ENCODE measurements around the gene CBLIF. TPM values are rescaled to one million over a fixed set of nuclear protein-coding genes. Genes with fewer than 3 reads are reported as not detected.
A peak's percentile ranks its signal among the peaks of the same experiment; 100 is the strongest.

Gene CBLIF
- total RNA-seq, 3 donors from 2014 or later: not detected

GRCh38 chr11:59807047-59807610 is 38.2 kb downstream of the CBLIF start:
- Histone ChIP-seq H3K4me3 (no peak overlapping the region), H3K36me3 (no peaks in the 10 kb centered on the region), H3K27ac (no peak overlapping the region), H3K27me3 (no peaks in the 10 kb centered on the region), H3K4me1 (no peaks in the 10 kb centered on the region), H3K9me3 (no peaks in the 10 kb centered on the region)
- intact Hi-C loops (cut with DNase I; ENCODE audit: low total_unique reads): no loop called here
- DNase-seq (ENCODE audit: low spot score in 2 of 2): no peak
- TF ChIP-seq, protein P1, sequence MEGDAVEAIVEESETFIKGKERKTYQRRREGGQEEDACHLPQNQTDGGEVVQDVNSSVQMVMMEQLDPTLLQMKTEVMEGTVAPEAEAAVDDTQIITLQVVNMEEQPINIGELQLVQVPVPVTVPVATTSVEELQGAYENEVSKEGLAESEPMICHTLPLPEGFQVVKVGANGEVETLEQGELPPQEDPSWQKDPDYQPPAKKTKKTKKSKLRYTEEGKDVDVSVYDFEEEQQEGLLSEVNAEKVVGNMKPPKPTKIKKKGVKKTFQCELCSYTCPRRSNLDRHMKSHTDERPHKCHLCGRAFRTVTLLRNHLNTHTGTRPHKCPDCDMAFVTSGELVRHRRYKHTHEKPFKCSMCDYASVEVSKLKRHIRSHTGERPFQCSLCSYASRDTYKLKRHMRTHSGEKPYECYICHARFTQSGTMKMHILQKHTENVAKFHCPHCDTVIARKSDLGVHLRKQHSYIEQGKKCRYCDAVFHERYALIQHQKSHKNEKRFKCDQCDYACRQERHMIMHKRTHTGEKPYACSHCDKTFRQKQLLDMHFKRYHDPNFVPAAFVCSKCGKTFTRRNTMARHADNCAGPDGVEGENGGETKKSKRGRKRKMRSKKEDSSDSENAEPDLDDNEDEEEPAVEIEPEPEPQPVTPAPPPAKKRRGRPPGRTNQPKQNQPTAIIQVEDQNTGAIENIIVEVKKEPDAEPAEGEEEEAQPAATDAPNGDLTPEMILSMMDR (IDR thresholded peaks at IDR 0.05): no peak
- TF ChIP-seq POLR2AphosphoS5 (IDR thresholded peaks at IDR 0.05): no peak
- TF ChIP-seq POLR2A (IDR thresholded peaks at IDR 0.05): no peak

GRCh38 chr11:59804061-59804460 is 41.2 kb downstream of the CBLIF start:
- intact Hi-C loops (cut with DNase I; ENCODE audit: low total_unique reads): loop anchor here (1.0 to 2.0 kb wide), 2 partner anchors 15 to 49 kb away; partner anchors contain the start of gene STX3
- TF ChIP-seq, protein P1 (IDR thresholded peaks at IDR 0.05): no peak
- TF ChIP-seq POLR2A (IDR thresholded peaks at IDR 0.05) (no peak), POLR2AphosphoS5 (IDR thresholded peaks at IDR 0.05) (no peak)
- Histone ChIP-seq H3K27ac (no peak overlapping the region), H3K27me3 (no peaks in the 10 kb centered on the region), H3K36me3 (no peaks in the 10 kb centered on the region), H3K9me3 (no peaks in the 10 kb centered on the region), H3K4me1 (no peaks in the 10 kb centered on the region), H3K4me3 (no peak overlapping the region)
- DNase-seq (ENCODE audit: low spot score in 2 of 2): no peak

- Histone ChIP-seq H3K4me3 (no peak overlapping the region), H3K9me3 (no peaks in the 10 kb centered on the region), H3K27me3 (no peaks in the 10 kb centered on the region), H3K36me3 (no peaks in the 10 kb centered on the region), H3K27ac (no peak overlapping the region), H3K4me1 (no peaks in the 10 kb centered on the region)
- intact Hi-C loops (cut with DNase I; ENCODE audit: low total_unique reads): no loop called here
- no peak for TF ChIP-seq POLR2A (IDR thresholded peaks at IDR 0.05)
- TF ChIP-seq, protein P1 (IDR thresholded peaks at IDR 0.05): peak in 2 of 3 donors; percentile 68 to 73
- no peak for DNase-seq (ENCODE audit: low spot score in 2 of 2)
Observed at GRCh38 chr11:59802639-59803176, 42.6 kb downstream of the CBLIF start.

DNA sequence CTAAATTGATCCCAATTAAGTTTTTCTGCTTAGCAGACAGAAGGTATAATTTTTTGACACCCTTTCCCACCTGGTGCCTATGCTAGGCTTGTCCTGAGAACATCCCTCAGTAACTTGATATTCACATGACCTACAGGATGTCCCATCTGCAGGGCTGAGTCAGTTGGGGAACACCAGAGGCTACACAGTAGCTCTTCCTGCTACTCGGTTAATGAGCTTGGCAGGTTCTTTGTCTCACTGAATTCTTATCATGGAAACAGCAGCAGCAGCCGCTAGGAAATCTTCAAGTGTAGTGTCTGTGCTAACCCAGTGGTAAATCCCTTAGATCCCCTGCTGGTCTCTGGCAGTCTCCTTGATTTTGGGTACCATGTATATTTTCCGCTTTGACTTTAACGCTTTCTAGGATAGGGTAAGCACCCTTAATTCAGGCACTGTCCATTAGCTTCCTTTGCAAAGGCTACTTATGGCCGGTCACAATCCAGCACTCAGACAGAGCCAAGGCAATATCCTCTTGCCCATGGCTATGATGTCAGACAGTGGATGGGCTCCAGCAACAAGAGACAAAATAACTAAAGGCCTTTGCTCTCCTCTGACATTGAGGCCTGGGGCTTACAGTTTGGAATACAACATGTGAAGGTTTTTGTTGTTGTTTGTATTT is 43.2 kb downstream of the CBLIF start:
- Histone ChIP-seq H3K27ac (peak overlapping the region in 1 of 2 donors; percentile 3), H3K4me1 (no peaks in the 10 kb centered on the region), H3K36me3 (no peaks in the 10 kb centered on the region), H3K27me3 (no peaks in the 10 kb centered on the region), H3K4me3 (no peak overlapping the region), H3K9me3 (no peaks in the 10 kb centered on the region)
- TF ChIP-seq, protein P1 (IDR thresholded peaks at IDR 0.05): no peak
- no peak for TF ChIP-seq POLR2AphosphoS5 (IDR thresholded peaks at IDR 0.05)
- TF ChIP-seq POLR2A (IDR thresholded peaks at IDR 0.05): no peak
- no peak for DNase-seq (ENCODE audit: low spot score in 2 of 2)
- intact Hi-C loops (cut with DNase I; ENCODE audit: low total_unique reads): no loop called here

DNA sequence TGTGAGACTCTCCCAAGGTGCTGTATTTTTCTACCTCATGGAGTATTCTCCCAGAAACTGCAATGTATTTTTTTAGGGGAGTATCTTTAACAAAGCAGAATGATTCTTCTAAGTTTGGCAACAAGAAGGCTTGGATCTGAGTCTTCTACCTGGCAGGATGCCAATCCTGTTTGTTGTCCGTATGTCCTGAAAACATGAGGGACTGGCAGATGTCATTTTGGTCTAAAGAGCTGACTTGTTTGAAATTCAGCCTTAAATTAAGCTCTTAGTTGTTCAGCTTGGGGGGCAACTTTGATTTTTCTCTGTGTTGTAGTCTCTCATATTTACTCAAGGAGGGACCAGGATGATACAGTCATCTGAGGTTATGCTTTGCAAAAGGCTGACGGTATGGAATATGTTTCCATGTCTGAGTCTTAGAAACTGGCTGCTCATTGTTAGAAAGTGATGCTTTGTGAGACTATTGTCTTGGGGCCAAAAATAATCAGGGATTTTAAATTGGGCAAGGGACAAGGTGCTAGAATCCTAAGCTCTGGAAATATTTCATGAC is 44.1 kb downstream of the CBLIF start:
- no peak overlapping the region for H3K4me3 ChIP-seq
- intact Hi-C loops (cut with DNase I; ENCODE audit: low total_unique reads): no loop called here

More for the DNA sequence above, 44.1 kb downstream of the CBLIF start:
- H3K27ac ChIP-seq: no peak overlapping the region
- no peaks in the 10 kb centered on the region for H3K9me3 ChIP-seq
- no peaks in the 10 kb centered on the region for H3K4me1 ChIP-seq
- H3K27me3 ChIP-seq: no peaks in the 10 kb centered on the region
- no peak for DNase-seq (ENCODE audit: low spot score in 2 of 2)
- H3K36me3 ChIP-seq: no peaks in the 10 kb centered on the region
- no peak for TF ChIP-seq POLR2A (IDR thresholded peaks at IDR 0.05)
- TF ChIP-seq, protein P1 (IDR thresholded peaks at IDR 0.05): no peak
- TF ChIP-seq POLR2AphosphoS5 (IDR thresholded peaks at IDR 0.05): no peak

Measured in breast epithelium (tissue), 4 donors.